Effector memory CD8-positive, alpha-beta T cell (primary cell): ENCODE data around the gene FTO.

Experiments used
- ATAC-seq: fragments of 150-1000 bp; cut with Tn5 transposase; replicated peaks from 2 replicates; pipeline ENCODE4 v1.10.0; 2021; ENCODE audit warnings: mild to moderate bottlenecking, moderate library complexity
- DNase-seq, 3 experiments: peaks; one replicate each; pipeline ENCODE4 v3.0.0; 2021
- H3K27ac Mint-ChIP-seq, 2 donors: one replicate each; pipeline ENCODE4 v1.8.0; 2022; ENCODE audit warnings: mild to moderate bottlenecking in 2 of 2, mixed read lengths in 2 of 2, moderate library complexity in 2 of 2
- H3K27me3 Mint-ChIP-seq, 2 donors: one replicate each; pipeline ENCODE4 v1.8.0; 2022; ENCODE audit warnings: mixed read lengths in 2 of 2
- H3K36me3 Mint-ChIP-seq: one replicate; pipeline ENCODE4 v1.8.0; 2022; ENCODE audit warnings: mild to moderate bottlenecking, moderate library complexity, mixed read lengths; ENCODE audit not compliant: insufficient read depth
- H3K4me1 Mint-ChIP-seq, 2 donors: one replicate each; pipeline ENCODE4 v1.8.0; 2022; ENCODE audit warnings: low read depth in 2 of 2, mixed read lengths in 2 of 2
- H3K4me3 Mint-ChIP-seq, 2 donors: one replicate each; pipeline ENCODE4 v1.8.0; 2022; ENCODE audit warnings: mild to moderate bottlenecking in 2 of 2, mixed read lengths in 2 of 2, moderate library complexity in 2 of 2
- H3K9me3 Mint-ChIP-seq, 2 donors: one replicate each; pipeline ENCODE4 v1.8.0; 2022; ENCODE audit warnings: mixed read lengths in 2 of 2

The FTO gene

DNA sequence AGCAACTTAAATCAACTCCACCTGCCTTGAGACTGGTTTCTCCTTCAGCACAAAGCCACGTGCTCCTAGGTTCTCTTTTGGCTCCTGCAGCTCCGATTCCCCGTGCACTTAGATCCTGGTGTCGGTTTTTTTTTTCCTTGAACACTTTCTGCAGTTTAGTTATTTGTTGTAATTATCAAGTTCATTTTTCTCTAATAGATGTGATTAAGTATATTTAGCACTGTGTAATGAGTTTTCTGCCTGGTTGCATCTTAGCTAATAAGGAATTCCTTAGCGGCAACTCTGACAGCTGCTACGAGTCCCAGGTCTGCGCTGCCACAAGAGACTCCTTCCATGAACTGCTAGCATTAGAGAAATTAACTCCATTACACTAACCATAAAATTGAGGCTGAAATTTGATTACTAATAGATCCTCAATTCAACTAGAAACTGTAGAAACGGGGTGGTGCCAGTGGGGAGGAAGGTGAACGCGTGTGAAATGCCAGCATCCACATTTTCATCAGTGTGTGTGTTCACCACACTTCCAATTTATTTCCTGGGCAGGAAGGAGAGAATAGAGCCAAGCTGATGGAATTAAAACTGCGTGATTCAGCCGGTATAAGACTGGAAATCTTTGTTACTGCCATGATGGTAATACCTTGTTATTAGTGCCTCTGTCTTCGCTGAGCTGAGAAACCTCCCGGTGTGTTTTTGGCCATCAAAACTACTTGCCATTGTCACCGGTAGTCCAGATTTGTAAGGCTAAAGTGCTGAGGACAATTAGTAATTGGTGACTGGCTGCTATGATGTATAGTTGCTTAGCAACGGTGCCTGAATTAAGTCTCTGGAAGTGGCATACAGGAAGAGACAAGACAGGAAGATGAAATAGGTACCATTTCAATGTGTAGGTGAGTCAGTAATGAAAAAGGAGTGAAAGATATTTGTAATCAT is 350.2 kb downstream of the FTO start:
- ATAC-seq = no peak

DNA sequence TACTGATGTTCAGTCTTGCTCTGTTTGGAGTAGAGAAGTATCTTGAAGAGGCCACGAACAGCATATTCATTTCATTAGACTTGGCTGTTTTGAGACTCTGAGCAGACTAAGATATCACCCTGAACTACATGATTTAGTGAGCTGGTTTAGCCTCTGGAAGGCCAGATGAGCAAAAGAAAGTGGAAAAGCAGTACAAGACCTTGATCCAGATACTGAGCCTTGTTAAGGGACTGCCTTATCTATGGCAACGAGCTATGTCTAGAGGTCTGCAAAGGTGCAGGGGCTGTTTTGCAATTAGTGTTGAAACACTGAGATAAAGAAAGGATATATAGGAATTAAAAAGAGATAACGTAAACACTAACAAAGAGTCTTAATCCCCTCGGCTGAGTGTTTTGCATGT is 351.2 kb downstream of the FTO start:
- Mint-ChIP-seq H3K36me3 (no peaks in the 10 kb centered on the region), H3K4me1 (peaks cover 0 to 6% of the 10 kb centered on the region in 2 donors), H3K9me3 (no peaks in the 10 kb centered on the region), H3K4me3 (no peak overlapping the region), H3K27ac (no peak overlapping the region), H3K27me3 (no peaks in the 10 kb centered on the region)
- no peak for DNase-seq
- no peak for ATAC-seq

More for the DNA sequence above, 350.2 kb downstream of the FTO start:
- Mint-ChIP-seq H3K27ac (no peak overlapping the region), H3K9me3 (no peaks in the 10 kb centered on the region), H3K4me3 (no peak overlapping the region), H3K27me3 (no peaks in the 10 kb centered on the region), H3K36me3 (no peaks in the 10 kb centered on the region), H3K4me1 (peaks cover 0 to 2% of the 10 kb centered on the region in 2 donors)
- no peak for DNase-seq

DNA sequence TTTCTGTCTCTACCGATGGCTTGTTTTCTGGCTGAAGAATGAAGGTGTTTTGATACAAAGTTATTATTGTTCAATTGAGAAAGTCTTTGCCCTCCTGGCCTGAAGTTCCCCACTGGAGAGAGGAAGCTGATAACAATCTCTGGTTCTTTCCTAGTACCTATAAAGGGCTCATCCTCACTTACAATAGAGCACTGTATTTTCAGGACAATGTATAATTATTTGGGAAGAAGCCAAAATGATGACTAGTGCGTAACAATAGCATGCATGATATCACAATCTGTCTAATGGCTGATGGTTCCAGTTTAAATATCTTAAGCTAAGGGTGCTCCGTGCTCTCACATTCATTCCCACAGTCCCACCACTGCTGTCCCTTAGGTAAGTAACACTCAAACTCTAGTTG is 351.9 kb downstream of the FTO start:
- no peak overlapping the region for H3K4me3 Mint-ChIP-seq
- ATAC-seq (no peak), DNase-seq (no peak)
- H3K27ac Mint-ChIP-seq = no peak overlapping the region
- H3K36me3 Mint-ChIP-seq = no peaks in the 10 kb centered on the region
- no peaks in the 10 kb centered on the region for H3K27me3 Mint-ChIP-seq
- H3K9me3 Mint-ChIP-seq = no peaks in the 10 kb centered on the region
- H3K4me1 Mint-ChIP-seq = peaks cover 0 to 11% of the 10 kb centered on the region in 2 donors

DNA sequence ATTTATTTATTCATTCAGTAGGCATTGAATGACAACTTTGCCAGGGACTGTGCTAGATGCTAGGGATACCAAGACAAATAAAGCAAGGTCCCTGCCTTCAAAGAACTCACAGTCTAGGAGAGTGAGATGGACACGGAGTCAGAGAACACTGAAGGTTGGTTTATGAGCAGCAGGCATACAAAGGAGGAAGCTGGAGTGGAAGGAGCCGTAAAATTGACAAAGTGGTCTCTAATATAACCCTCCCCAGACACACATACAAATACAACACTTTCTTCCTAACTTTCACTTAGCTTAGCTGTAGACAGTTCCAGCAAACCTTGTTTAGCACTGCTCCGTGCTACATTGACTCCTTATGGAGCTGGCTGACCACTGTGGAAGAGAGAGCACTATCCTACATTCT is 353.0 kb downstream of the FTO start:
- Mint-ChIP-seq H3K9me3 (no peaks in the 10 kb centered on the region), H3K27ac (no peak overlapping the region), H3K27me3 (no peaks in the 10 kb centered on the region), H3K4me1 (peaks cover 0 to 10% of the 10 kb centered on the region in 2 donors), H3K4me3 (no peak overlapping the region), H3K36me3 (no peaks in the 10 kb centered on the region)
- DNase-seq (no peak), ATAC-seq (no peak)

DNA sequence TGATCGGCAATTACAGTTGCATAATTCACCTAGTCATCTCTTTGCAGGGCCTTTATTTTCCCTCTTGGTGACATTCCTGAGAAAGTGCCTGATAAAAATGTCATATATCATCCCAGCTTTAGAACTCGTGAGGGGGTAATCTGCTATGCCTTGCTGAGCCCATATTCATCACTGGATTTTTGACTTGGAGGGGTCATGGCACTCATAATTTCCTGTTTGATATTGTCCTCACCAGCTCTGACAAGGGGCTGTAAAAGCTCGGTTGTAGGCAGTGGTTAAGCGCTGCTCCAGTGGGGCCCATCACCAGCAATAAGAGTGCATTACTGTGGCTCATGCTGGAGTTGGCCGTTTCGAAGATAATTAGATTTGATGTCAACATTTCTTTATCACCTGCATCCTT is 355.4 kb downstream of the FTO start:
- H3K9me3 Mint-ChIP-seq = no peaks in the 10 kb centered on the region
- H3K27ac Mint-ChIP-seq = no peak overlapping the region
- no peaks in the 10 kb centered on the region for H3K36me3 Mint-ChIP-seq
- ATAC-seq = no peak
- no peak for DNase-seq
- peaks cover 5 to 8% of the 10 kb centered on the region in 2 donors for H3K4me1 Mint-ChIP-seq
- H3K4me3 Mint-ChIP-seq = no peak overlapping the region
- no peaks in the 10 kb centered on the region for H3K27me3 Mint-ChIP-seq

DNA sequence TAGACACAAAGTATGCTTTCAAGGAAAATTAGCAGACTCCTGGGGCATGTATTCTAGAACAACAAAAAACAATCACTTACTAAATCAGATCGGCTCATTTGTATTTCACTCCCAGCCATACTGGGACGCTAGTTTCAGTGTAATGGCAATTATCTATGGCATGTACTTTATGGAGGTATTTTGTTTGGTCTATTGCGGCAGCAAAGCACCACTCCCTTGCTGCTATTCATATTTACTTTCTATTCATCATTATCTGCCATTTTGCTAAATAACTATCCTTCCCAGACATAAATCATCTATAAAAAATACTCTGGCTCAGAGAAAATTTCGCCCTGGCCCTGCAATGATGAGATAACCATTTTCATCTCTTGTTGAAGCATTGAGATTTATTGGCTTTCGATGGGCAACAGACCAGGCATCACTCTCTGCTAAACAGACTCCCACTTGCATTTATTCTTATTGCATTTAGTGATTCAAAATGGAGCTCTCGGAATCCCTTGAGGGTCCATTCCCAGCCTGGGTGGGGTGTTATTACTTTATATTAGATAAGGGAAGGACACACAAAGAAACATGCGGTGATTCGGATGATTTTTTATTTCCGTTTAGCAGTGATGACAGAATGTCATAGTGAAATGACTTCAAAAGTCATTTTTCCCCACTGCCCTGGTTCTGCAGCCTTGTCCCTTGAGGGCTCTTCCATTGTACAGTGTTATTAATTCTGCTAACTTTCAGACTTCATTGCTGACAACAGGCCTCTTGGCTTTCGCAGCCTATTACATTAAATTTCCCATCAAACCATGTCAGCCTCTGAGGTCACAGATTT is 356.9 kb downstream of the FTO start:
- Mint-ChIP-seq H3K4me1 (peaks cover 5 to 8% of the 10 kb centered on the region in 2 donors), H3K27ac (no peak overlapping the region), H3K27me3 (no peaks in the 10 kb centered on the region), H3K4me3 (no peak overlapping the region), H3K9me3 (no peaks in the 10 kb centered on the region), H3K36me3 (no peaks in the 10 kb centered on the region)
- DNase-seq (no peak), ATAC-seq (no peak)

DNA sequence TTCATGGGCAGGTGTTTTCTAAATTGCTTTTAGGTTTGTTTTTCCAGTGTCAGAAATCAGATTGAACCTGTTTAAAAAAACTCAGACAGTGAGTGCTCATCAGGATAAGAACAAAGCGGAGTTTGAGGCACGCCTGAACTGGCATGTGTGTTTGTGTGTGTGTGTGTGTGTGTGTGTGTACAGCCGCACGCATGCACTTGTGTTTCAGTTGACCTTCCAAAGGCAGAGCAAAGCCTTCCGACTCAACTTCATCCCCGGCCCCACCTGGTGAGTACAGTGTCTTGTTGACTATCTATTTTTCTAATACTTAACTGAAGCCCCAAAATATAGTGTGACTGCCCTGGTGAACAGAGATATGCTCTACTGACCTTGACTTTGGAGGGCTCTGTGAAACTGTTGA is 357.5 kb downstream of the FTO start:
- peaks cover 5 to 8% of the 10 kb centered on the region in 2 donors for H3K4me1 Mint-ChIP-seq
- H3K9me3 Mint-ChIP-seq = no peaks in the 10 kb centered on the region
- no peak overlapping the region for H3K4me3 Mint-ChIP-seq
- H3K36me3 Mint-ChIP-seq = no peaks in the 10 kb centered on the region
- ATAC-seq (no peak), DNase-seq (no peak)
- H3K27ac Mint-ChIP-seq = no peak overlapping the region
- no peaks in the 10 kb centered on the region for H3K27me3 Mint-ChIP-seq

DNA sequence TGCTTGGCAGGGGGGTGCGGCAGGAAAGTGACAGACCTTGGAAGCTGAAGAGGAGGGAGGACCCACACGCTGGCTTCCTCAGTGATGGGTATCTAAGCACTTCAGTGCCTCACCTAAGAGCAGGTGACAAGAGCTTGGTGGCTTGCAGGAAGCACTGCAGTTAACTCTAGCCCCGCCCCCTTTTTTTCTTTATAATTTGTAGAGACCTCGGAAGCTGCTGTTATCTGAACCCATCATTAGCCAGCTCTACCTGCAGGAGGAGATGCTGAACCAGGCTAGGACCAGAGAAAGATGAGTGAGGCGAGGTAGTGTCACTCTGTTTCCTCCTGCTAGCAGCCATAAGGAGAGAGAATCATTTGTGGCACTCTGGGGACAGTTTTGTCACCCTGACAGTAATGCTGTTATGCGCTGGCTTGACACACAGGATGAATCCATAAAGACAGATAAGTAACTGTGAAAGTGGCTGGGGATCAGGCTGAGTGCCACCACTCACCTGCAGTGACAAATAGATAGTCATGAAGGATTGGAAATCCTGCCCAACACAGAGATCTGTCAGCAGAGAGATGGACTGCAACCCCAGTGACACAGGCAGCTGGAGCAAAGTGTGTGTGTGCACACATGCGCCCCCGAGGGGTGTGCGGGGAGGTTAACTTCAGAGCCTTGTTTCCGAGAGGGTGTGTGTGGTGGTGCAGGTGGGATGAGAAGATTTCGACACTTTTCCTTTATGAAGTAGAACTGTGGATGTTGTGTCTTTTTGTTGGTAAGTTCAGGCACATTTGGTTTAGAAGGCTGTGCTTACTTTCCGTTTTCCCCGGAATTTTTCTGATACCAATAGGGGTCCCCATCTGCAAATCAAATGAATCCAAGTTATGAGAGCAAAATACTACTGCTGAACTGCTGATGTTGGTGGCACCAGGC is 358.7 kb downstream of the FTO start:
- no peaks in the 10 kb centered on the region for H3K36me3 Mint-ChIP-seq
- no peak overlapping the region for H3K4me3 Mint-ChIP-seq
- no peaks in the 10 kb centered on the region for H3K27me3 Mint-ChIP-seq
- peaks cover 5 to 8% of the 10 kb centered on the region in 2 donors for H3K4me1 Mint-ChIP-seq
- no peak overlapping the region for H3K27ac Mint-ChIP-seq
- no peak for ATAC-seq
- DNase-seq = no peak
- no peaks in the 10 kb centered on the region for H3K9me3 Mint-ChIP-seq

DNA sequence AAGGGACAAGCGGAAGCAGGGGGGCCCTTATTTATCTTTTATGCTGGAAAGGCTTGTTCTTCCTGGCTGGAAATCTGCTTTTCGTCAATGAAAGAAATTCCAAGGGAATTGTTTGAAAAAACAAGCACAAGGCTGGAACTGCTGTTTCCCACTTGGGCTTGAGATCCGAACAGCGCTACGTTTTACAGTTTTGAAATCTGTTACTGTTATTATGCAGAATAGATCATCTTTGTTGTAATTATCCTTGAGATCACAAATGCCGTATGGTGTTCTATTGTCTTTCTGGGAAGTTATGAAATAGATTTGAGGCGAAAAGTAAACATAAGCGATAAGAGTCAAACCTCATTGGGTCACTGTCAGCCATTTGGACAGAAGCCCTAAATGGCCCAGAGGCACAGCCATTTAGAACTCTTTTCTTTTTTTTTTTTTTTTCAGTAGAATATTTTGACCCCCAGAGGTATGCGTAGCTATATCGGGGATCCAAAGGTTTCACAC is 359.4 kb downstream of the FTO start:
- no peaks in the 10 kb centered on the region for H3K36me3 Mint-ChIP-seq
- H3K9me3 Mint-ChIP-seq = no peaks in the 10 kb centered on the region
- DNase-seq = no peak
- H3K4me1 Mint-ChIP-seq = peaks cover 5 to 8% of the 10 kb centered on the region in 2 donors
- no peak for ATAC-seq
- no peak overlapping the region for H3K27ac Mint-ChIP-seq
- no peaks in the 10 kb centered on the region for H3K27me3 Mint-ChIP-seq
- no peak overlapping the region for H3K4me3 Mint-ChIP-seq

DNA sequence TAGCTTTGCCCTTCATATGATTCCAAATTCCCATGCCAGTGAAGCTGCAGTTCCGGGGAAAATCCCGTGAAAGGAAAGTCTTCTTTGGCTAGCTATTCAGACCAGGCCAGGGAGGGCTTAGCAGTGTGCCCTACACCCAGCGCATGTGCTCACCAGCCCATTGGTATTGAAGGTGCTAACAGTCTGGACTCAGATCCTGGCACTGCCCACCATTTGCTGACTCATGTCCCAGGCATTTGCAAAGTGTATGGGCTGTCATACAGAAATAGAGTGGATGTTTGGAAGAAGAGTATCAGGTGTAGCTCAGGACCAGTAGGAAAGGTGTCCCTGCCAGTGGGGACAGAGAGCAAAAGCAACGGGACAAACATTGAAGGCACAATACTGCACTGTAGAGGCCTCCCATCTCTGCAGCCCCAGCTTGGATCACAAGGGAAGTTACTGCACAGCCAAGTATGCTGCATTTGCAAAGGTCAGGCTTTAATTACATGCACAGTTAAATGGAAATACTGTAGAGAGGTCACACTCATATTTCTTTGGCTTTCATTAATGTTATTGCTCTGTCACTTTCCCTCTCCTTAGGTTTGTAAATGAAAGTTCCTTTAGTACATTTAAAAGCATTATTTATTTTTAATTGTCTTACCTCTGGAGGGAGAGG is 362.6 kb downstream of the FTO start:
- no peak for ATAC-seq
- Mint-ChIP-seq H3K27ac (no peak overlapping the region), H3K4me1 (peaks cover 0 to 5% of the 10 kb centered on the region in 2 donors), H3K27me3 (no peaks in the 10 kb centered on the region), H3K36me3 (no peaks in the 10 kb centered on the region), H3K4me3 (no peak overlapping the region), H3K9me3 (no peaks in the 10 kb centered on the region)
- DNase-seq = no peak

DNA sequence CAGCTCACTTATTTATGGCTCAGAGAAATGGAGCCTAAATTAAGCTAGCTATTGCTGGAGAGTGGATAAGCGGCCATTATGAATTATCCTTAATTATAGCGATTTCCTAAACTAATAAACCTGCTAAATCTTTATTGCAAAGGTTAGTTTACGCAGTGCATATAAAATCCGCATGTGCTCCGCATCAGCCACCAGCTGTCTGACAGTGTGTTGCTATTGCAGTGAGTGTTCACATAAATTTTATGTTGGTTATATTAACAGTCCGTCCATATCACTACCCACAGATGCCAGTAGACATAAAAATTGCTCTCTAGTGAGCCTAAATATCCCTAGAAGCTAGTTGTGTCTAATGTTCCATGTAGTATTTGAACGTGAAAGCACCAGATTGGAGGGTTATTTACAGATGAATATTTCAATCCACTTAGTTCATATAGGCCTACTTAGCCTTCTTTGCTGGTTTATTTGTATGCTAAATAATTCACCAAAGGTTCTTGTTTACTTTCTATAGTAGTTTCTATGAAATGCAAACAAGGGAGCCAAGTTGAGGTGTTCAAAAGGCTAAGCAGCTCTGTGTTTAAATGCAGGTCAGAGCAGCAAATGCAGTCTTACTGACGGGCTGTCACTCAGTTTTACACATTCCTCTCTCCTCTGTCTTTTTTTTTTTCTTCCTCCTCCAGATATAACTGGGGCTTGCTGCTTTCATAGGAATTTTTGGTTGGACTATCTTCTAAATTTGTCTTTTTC is 363.5 kb downstream of the FTO start:
- Mint-ChIP-seq H3K27ac (no peak overlapping the region), H3K4me3 (no peak overlapping the region)
- no peak for DNase-seq

DNA sequence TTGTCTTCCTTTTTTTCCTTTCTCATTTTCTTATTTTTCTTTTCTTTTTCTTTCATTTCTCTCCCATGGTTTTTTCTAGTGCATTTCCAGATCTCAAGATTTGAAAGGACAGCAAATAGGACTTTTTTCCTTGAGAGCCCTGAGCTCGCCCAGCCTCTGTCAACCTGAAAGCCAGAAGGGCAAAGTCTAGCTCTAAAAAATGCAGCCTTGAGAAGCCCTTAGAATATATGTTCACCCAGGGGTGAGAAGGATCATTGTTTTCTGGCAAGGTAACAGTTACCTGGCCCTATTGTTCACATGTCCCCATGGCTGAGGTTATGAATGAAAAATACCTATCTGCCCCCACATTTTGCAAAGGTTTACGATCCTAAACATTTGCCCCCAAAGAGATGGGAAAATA is 364.3 kb downstream of the FTO start:
- no peak overlapping the region for H3K27ac Mint-ChIP-seq
- peaks cover 0 to 2% of the 10 kb centered on the region in 2 donors for H3K4me1 Mint-ChIP-seq
- ATAC-seq (no peak), DNase-seq (no peak)
- H3K4me3 Mint-ChIP-seq = no peak overlapping the region
- H3K27me3 Mint-ChIP-seq = no peaks in the 10 kb centered on the region
- no peaks in the 10 kb centered on the region for H3K9me3 Mint-ChIP-seq
- H3K36me3 Mint-ChIP-seq = no peaks in the 10 kb centered on the region

More for the DNA sequence above, 363.5 kb downstream of the FTO start:
- Mint-ChIP-seq H3K9me3 (no peaks in the 10 kb centered on the region), H3K27me3 (no peaks in the 10 kb centered on the region), H3K36me3 (no peaks in the 10 kb centered on the region), H3K4me1 (peaks cover 0 to 2% of the 10 kb centered on the region in 2 donors)
- no peak for ATAC-seq
